Measurements from ENCODE around the gene EDC4. TPM values are rescaled to one million over a fixed set of nuclear protein-coding genes. Genes with fewer than 3 reads are reported as not detected.

The EDC4 gene
- total and polyA plus RNA-seq, 9 of the 15 experiments (the other 6 are each of a cell fraction or from before 2014, with no cell fraction given): 1.1 to 131 (median 74.0) TPM

DNA sequence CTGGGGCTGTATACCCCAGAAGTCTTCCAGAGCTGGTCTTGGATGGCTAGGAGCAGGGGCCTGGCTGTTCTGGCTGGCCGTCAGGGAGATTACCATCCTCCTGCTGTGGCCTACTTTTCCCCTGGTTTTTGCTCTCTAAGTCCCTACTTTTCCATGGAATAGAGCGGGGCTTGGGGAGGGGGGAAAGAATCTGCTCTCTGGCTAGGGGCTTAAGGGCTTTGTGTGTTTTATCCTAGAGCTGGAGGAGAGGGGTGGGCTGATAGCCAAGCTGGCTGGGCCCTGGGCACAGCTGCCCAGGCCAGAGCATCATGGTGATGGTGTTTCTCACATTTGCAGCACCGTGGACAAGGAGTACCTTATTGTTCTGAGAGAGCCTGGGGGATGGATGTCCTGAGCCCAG lies 15.5 kb downstream of the EDC4 start:
- no peak for FAIRE-seq
- no peaks in the 10 kb centered on the region for H3K9me1 ChIP-seq (ENCODE audit: control insufficient read depth, insufficient read depth, low read length)
- no peaks in the 10 kb centered on the region for H3K27me3 ChIP-seq (ENCODE audit: control insufficient read depth in 2 of 2, insufficient read depth in 2 of 2, low read length in 2 of 2)
- H2AFZ ChIP-seq (ENCODE audit: low read depth, low read length): no peak overlapping the region
- H4K20me1 ChIP-seq (replicated peaks; ENCODE audit: control insufficient read depth, insufficient read depth, low read length): peaks cover 12% of the 10 kb centered on the region
- DNase-seq (ENCODE audit: extremely low read depth in 1 of 4, low spot score in 3 of 4): no peak
- WGBS (ENCODE audit: insufficient coverage, low coverage, missing lambda C conversion rate): 80% methylated on average over 3 of the region's 3 CpGs
- intact Hi-C loops (cut with micrococcal nuclease) (loop anchor here (10.0 kb wide), 1 partner anchor 156 kb away; no protein-coding TSS in a partner anchor), in situ Hi-C loops (cut with MboI) (no loop called here)
- no peak overlapping the region for H3K27ac ChIP-seq (ENCODE audit: extremely low read depth, low read depth, low read length)
- H3K36me3 ChIP-seq (ENCODE audit: control insufficient read depth, insufficient read depth, low read length): peaks cover 19% of the 10 kb centered on the region; the same call in 2 of the 3 replicates
- H3K9ac ChIP-seq (ENCODE audit: insufficient read depth in 1 of 2, low read depth in 2 of 2, low read length in 2 of 2): 0 out of 4 replicates have a peak overlapping the region, but pooled peaks of 1 of the 2 experiments have one; percentile 37
- ChIA-PET CTCF (ENCODE audit: low intra/inter-chr PET ratio) (no interaction called here), POLR2A (interaction anchor here (0.8 to 3.1 kb wide), 2 partner anchors 10 to 17 kb away, joined by 3 to 11 read pairs; no protein-coding TSS in a partner anchor)
- H3K4me3 ChIP-seq: no peak overlapping the region
- no peaks in the 10 kb centered on the region for H3K9me3 ChIP-seq (replicated peaks; ENCODE audit: control insufficient read depth, insufficient read depth, low read depth, low read length)
- H3K79me2 ChIP-seq (ENCODE audit: control insufficient read depth, insufficient read depth, low read length): peaks cover 5% of the 10 kb centered on the region
- ATAC-seq: no peak
- peaks cover 9 to 39% of the 10 kb centered on the region in 2 experiments; a peak in 4 of 5 replicates for H3K4me1 ChIP-seq (replicated peaks in 1 of 2; ENCODE audit: control insufficient read depth in 2 of 2, insufficient read depth in 2 of 2, low read length in 2 of 2)
- no peak overlapping the region for H3K4me2 ChIP-seq (ENCODE audit: insufficient read depth, low read length)
- no TSS peak for BruUV-seq (replicated peaks)
- TF ChIP-seq, protein P1, sequence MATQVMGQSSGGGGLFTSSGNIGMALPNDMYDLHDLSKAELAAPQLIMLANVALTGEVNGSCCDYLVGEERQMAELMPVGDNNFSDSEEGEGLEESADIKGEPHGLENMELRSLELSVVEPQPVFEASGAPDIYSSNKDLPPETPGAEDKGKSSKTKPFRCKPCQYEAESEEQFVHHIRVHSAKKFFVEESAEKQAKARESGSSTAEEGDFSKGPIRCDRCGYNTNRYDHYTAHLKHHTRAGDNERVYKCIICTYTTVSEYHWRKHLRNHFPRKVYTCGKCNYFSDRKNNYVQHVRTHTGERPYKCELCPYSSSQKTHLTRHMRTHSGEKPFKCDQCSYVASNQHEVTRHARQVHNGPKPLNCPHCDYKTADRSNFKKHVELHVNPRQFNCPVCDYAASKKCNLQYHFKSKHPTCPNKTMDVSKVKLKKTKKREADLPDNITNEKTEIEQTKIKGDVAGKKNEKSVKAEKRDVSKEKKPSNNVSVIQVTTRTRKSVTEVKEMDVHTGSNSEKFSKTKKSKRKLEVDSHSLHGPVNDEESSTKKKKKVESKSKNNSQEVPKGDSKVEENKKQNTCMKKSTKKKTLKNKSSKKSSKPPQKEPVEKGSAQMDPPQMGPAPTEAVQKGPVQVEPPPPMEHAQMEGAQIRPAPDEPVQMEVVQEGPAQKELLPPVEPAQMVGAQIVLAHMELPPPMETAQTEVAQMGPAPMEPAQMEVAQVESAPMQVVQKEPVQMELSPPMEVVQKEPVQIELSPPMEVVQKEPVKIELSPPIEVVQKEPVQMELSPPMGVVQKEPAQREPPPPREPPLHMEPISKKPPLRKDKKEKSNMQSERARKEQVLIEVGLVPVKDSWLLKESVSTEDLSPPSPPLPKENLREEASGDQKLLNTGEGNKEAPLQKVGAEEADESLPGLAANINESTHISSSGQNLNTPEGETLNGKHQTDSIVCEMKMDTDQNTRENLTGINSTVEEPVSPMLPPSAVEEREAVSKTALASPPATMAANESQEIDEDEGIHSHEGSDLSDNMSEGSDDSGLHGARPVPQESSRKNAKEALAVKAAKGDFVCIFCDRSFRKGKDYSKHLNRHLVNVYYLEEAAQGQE (IDR thresholded peaks at IDR 0.05; ENCODE audit: borderline replicate concordance): no peak
- TF ChIP-seq, protein P1 (CRISPR knock-in tag; IDR thresholded peaks at IDR 0.05; ENCODE audit: low read depth): no peak
- TF ChIP-seq, protein P2, sequence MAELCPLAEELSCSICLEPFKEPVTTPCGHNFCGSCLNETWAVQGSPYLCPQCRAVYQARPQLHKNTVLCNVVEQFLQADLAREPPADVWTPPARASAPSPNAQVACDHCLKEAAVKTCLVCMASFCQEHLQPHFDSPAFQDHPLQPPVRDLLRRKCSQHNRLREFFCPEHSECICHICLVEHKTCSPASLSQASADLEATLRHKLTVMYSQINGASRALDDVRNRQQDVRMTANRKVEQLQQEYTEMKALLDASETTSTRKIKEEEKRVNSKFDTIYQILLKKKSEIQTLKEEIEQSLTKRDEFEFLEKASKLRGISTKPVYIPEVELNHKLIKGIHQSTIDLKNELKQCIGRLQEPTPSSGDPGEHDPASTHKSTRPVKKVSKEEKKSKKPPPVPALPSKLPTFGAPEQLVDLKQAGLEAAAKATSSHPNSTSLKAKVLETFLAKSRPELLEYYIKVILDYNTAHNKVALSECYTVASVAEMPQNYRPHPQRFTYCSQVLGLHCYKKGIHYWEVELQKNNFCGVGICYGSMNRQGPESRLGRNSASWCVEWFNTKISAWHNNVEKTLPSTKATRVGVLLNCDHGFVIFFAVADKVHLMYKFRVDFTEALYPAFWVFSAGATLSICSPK (IDR thresholded peaks at IDR 0.05; ENCODE audit: borderline replicate concordance): no peak
- TF ChIP-seq BACH1 (tag; IDR thresholded peaks at IDR 0.05) (no peak), RBM14 (IDR thresholded peaks at IDR 0.05; ENCODE audit: borderline replicate concordance, insufficient read depth, low read depth, low read length) (no peak), KLF10 (CRISPR knock-in tag; IDR thresholded peaks at IDR 0.05) (no peak), GTF2E2 (tag; IDR thresholded peaks at IDR 0.05) (no peak), TAF15 (IDR thresholded peaks at IDR 0.05; ENCODE audit: low read depth, low read length) (no peak)
- TF ChIP-seq, protein P3, sequence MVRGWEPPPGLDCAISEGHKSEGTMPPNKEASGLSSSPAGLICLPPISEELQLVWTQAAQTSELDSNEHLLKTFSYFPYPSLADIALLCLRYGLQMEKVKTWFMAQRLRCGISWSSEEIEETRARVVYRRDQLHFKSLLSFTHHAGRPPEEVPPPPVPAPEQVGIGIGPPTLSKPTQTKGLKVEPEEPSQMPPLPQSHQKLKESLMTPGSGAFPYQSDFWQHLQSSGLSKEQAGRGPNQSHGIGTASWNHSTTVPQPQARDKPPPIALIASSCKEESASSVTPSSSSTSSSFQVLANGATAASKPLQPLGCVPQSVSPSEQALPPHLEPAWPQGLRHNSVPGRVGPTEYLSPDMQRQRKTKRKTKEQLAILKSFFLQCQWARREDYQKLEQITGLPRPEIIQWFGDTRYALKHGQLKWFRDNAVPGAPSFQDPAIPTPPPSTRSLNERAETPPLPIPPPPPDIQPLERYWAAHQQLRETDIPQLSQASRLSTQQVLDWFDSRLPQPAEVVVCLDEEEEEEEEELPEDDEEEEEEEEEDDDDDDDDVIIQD (CRISPR knock-in tag; IDR thresholded peaks at IDR 0.05): no peak
